H9 (cell line): ENCODE measurements around the gene ANXA10. TPM values are rescaled to one million over a fixed set of nuclear protein-coding genes. Genes with fewer than 3 reads are reported as not detected.

Source experiments
- DNase-seq: peaks from one replicate; pipeline ENCODE4 v3.0.0-alpha.2; 2017
- H2AFZ ChIP-seq: one replicate; pipeline ENCODE4 v1.6.1; 2013; ENCODE audit warnings: mild to moderate bottlenecking, low read length, control low read depth, moderate library complexity
- H2AK5ac ChIP-seq: 2 replicates; pipeline ENCODE4 v1.6.1; 2013; ENCODE audit warnings: low read length, control low read depth, mixed read lengths; ENCODE audit not compliant: insufficient read length
- H2BK120ac ChIP-seq: one replicate; pipeline ENCODE4 v1.6.1; 2013; ENCODE audit warnings: low read depth, mild to moderate bottlenecking, low read length, control low read depth, inconsistent platforms; ENCODE audit not compliant: poor library complexity, severe bottlenecking
- H2BK12ac ChIP-seq: 2 replicates; pipeline ENCODE4 v1.6.1; 2013; ENCODE audit warnings: low read length, control low read depth, mixed read lengths, low read depth; ENCODE audit not compliant: insufficient read length
- H2BK15ac ChIP-seq: 2 replicates; pipeline ENCODE4 v1.6.1; 2013; ENCODE audit warnings: low read depth, low read length, control low read depth
- H2BK20ac ChIP-seq: one replicate; pipeline ENCODE4 v1.6.1; 2013; ENCODE audit warnings: low read depth, mild to moderate bottlenecking, low read length, control low read depth, inconsistent platforms; ENCODE audit not compliant: poor library complexity, severe bottlenecking
- H2BK5ac ChIP-seq: 2 replicates; pipeline ENCODE4 v1.6.1; 2013; ENCODE audit warnings: low read length, control low read depth, mixed read lengths; ENCODE audit not compliant: insufficient read length
- H3K14ac ChIP-seq: 2 replicates; pipeline ENCODE4 v1.6.1; 2013; ENCODE audit warnings: low read length, control low read depth; ENCODE audit not compliant: insufficient read depth
- H3K18ac ChIP-seq: 2 replicates; pipeline ENCODE4 v1.6.1; 2013; ENCODE audit warnings: low read depth, mild to moderate bottlenecking, mixed read lengths, low read length, control low read depth; ENCODE audit not compliant: insufficient read length
- H3K23ac ChIP-seq: 2 replicates; pipeline ENCODE4 v1.6.1; 2013; ENCODE audit warnings: low read length, control low read depth, mixed read lengths, low read depth; ENCODE audit not compliant: insufficient read length
- H3K23me2 ChIP-seq: 2 replicates; pipeline ENCODE4 v1.6.1; 2013; ENCODE audit warnings: low read depth, mild to moderate bottlenecking, mixed read lengths, low read length, control low read depth; ENCODE audit not compliant: insufficient read length, poor library complexity, severe bottlenecking
- H3K27ac ChIP-seq: 2 replicates; pipeline ENCODE4 v1.5.1; 2013; ENCODE audit warnings: low read length, control low read depth, mixed read lengths, low read depth; ENCODE audit not compliant: insufficient read length
- H3K27me3 ChIP-seq: 2 replicates; pipeline ENCODE4 v1.6.1; 2013; ENCODE audit warnings: low read length, control low read depth, inconsistent platforms; ENCODE audit not compliant: insufficient read depth
- H3K4ac ChIP-seq: 2 replicates; pipeline ENCODE4 v1.6.1; 2013; ENCODE audit warnings: low read depth, mild to moderate bottlenecking, control low read depth, inconsistent platforms, low read length, moderate library complexity
- H3K4me1 ChIP-seq: 2 replicates; pipeline ENCODE4 v1.6.1; 2013; ENCODE audit warnings: low read length, control low read depth, inconsistent platforms; ENCODE audit not compliant: insufficient read depth
- H3K4me2 ChIP-seq: 2 replicates; pipeline ENCODE4 v1.6.1; 2013; ENCODE audit warnings: low read length, control low read depth, mixed read lengths; ENCODE audit not compliant: insufficient read length, insufficient read depth
- H3K56ac ChIP-seq: 2 replicates; pipeline ENCODE4 v1.6.1; 2013; ENCODE audit warnings: low read depth, mild to moderate bottlenecking, mixed read lengths, low read length, control low read depth; ENCODE audit not compliant: insufficient read length
- H3K79me1 ChIP-seq: 2 replicates; pipeline ENCODE4 v1.6.1; 2013; ENCODE audit warnings: low read depth, mild to moderate bottlenecking, moderate library complexity, low read length, control low read depth, inconsistent platforms; ENCODE audit not compliant: insufficient read depth, poor library complexity, severe bottlenecking
- H3K79me2 ChIP-seq: 2 replicates; pipeline ENCODE4 v1.6.1; 2013; ENCODE audit warnings: low read length, control low read depth, inconsistent platforms; ENCODE audit not compliant: insufficient read depth
- H3K9ac ChIP-seq: 2 replicates; pipeline ENCODE4 v1.6.1; 2013; ENCODE audit warnings: low read length, control low read depth, mixed read lengths; ENCODE audit not compliant: insufficient read length; ENCODE audit errors: extremely low read depth
- H3K9me3 ChIP-seq: one replicate; pipeline ENCODE4 v1.6.1; 2013; ENCODE audit warnings: low read depth, low read length, inconsistent platforms; ENCODE audit not compliant: control insufficient read depth
- H3T11ph ChIP-seq: one replicate; pipeline ENCODE4 v1.6.1; 2013; ENCODE audit warnings: mild to moderate bottlenecking, low read length, control low read depth, inconsistent platforms
- H4K20me1 ChIP-seq: one replicate; pipeline ENCODE4 v1.6.1; 2013; ENCODE audit not compliant: control insufficient read depth, insufficient read length, insufficient read depth
- H4K5ac ChIP-seq: 2 replicates; pipeline ENCODE4 v1.6.1; 2013; ENCODE audit warnings: low read depth, mild to moderate bottlenecking, mixed read lengths, low read length, control low read depth; ENCODE audit not compliant: insufficient read length
- H4K8ac ChIP-seq: replicated peaks from 2 replicates; pipeline ENCODE4 v1.6.1; 2013; ENCODE audit warnings: low read length, control low read depth, mixed read lengths, low read depth; ENCODE audit not compliant: insufficient read length
- H4K91ac ChIP-seq: 2 replicates; pipeline ENCODE4 v1.6.1; 2013; ENCODE audit warnings: low read depth, mild to moderate bottlenecking, moderate library complexity, mixed read lengths, low read length, control low read depth; ENCODE audit not compliant: insufficient read length
- H3K27ac Mint-ChIP-seq, 3 experiments: 2 replicates in 2 of 3; 3 replicates in 1 of 3; pipeline ENCODE4 v1.8.0; 2020 to 2021; ENCODE audit warnings: mixed read lengths in 3 of 3, mild to moderate bottlenecking in 1 of 3, moderate library complexity in 1 of 3
- H3K27me3 Mint-ChIP-seq: 2 replicates; pipeline ENCODE4 v1.8.0; 2021; ENCODE audit warnings: low read depth, mild to moderate bottlenecking, moderate library complexity, mixed read lengths
- H3K36me3 Mint-ChIP-seq, 3 experiments: 2 replicates in 2 of 3; 3 replicates in 1 of 3; pipeline ENCODE4 v1.8.0; 2020 to 2021; ENCODE audit warnings: low read depth in 3 of 3, mixed read lengths in 3 of 3; ENCODE audit not compliant: insufficient read depth in 1 of 3
- H3K4me1 Mint-ChIP-seq, 2 experiments: 2 replicates each; pipeline ENCODE4 v1.8.0; 2020; ENCODE audit warnings: mixed read lengths in 2 of 2
- H3K4me3 Mint-ChIP-seq, 2 experiments: 2 replicates in 1 of 2; 3 replicates in 1 of 2; pipeline ENCODE4 v1.8.0; 2020 to 2021; ENCODE audit warnings: mild to moderate bottlenecking in 2 of 2, mixed read lengths in 2 of 2, moderate library complexity in 1 of 2
- H3K9me3 Mint-ChIP-seq, 2 experiments: 2 replicates in 1 of 2; 3 replicates in 1 of 2; pipeline ENCODE4 v1.8.0; 2020; ENCODE audit warnings: mild to moderate bottlenecking in 2 of 2, mixed read lengths in 2 of 2, moderate library complexity in 1 of 2
- CTCF ChIP-seq: fragments of 200-600 bp; sonication (generic); conservative IDR thresholded peaks from 3 replicates; pipeline ENCODE4 v1.8.0; 2021; ENCODE audit warnings: antibody characterized with exemption, mild to moderate bottlenecking
- WGBS: extraction: QIAGEN DNeasy Blood & Tissue Kit; methylation state at CpG from one replicate; pipeline ENCODE4 v1.1.7; 2013; ENCODE audit warnings: missing lambda C conversion rate, low lambda C conversion rate, mixed read lengths; ENCODE audit not compliant: insufficient read length; ENCODE audit errors: extremely low coverage; 5-methylcytosine and 5-hydroxymethylcytosine counted together
- total RNA-seq: library from RNA; stranded (reverse); gene quantifications from 2 replicates; pipeline ENCODE4 v1.2.1, GENCODE V29; 2021

Gene ANXA10
- total RNA-seq, 1 experiment from 2014 or later, result not detected

- Histone ChIP-seq H3K4me1 (peaks cover 2% of the 10 kb centered on the region; the same call in 1 of the 2 replicates), H3K18ac (no peak overlapping the region), H3K9ac (no peak overlapping the region), H3K23me2 (no peaks in the 10 kb centered on the region), H2AK5ac (no peak overlapping the region), H4K8ac (no peak overlapping the region), H3K27ac (no peak overlapping the region), H3K56ac (no peak overlapping the region), H3K79me1 (no peaks in the 10 kb centered on the region), H3K23ac (no peak overlapping the region), H2BK120ac (no peak overlapping the region), H3K4me2 (no peak overlapping the region), H3K4ac (no peak overlapping the region), H4K5ac (no peak overlapping the region), H3K27me3 (no peaks in the 10 kb centered on the region), H3K9me3 (no peaks in the 10 kb centered on the region), H2BK15ac (no peak overlapping the region), H2AFZ (no peak overlapping the region), H4K20me1 (no peaks in the 10 kb centered on the region), H3K79me2 (no peaks in the 10 kb centered on the region), H2BK12ac (no peak overlapping the region), H2BK20ac (no peak overlapping the region), H2BK5ac (no peak overlapping the region), H3T11ph (no peak overlapping the region), H3K14ac (no peak overlapping the region), H4K91ac (no peak overlapping the region)
- Mint-ChIP-seq H3K27ac (no peak overlapping the region; a peak in 1 of 7 replicates), H3K27me3 (no peaks in the 10 kb centered on the region), H3K4me1 (peaks cover 24 to 34% of the 10 kb centered on the region in 2 experiments), H3K9me3 (no peaks in the 10 kb centered on the region), H3K36me3 (no peaks in the 10 kb centered on the region), H3K4me3 (no peak overlapping the region)
- peak; percentile 42 for DNase-seq
- peak; percentile 81 for TF ChIP-seq CTCF
- no CpG with 5 or more reads among the region's 10 CpGs for WGBS
These were observed 61.5 kb downstream of the ANXA10 start for GRCh38 chr4:168153596-168154440.
